ENCODE results near the gene THRB. TPM values are rescaled to one million over a fixed set of nuclear protein-coding genes. Genes with fewer than 3 reads are reported as not detected.
A peak's percentile ranks its signal among the peaks of the same experiment; 100 is the strongest.

Gene THRB
- total and polyA plus RNA-seq, 2 experiments from 2014 or later = 0.49 to 0.57 TPM

DNA sequence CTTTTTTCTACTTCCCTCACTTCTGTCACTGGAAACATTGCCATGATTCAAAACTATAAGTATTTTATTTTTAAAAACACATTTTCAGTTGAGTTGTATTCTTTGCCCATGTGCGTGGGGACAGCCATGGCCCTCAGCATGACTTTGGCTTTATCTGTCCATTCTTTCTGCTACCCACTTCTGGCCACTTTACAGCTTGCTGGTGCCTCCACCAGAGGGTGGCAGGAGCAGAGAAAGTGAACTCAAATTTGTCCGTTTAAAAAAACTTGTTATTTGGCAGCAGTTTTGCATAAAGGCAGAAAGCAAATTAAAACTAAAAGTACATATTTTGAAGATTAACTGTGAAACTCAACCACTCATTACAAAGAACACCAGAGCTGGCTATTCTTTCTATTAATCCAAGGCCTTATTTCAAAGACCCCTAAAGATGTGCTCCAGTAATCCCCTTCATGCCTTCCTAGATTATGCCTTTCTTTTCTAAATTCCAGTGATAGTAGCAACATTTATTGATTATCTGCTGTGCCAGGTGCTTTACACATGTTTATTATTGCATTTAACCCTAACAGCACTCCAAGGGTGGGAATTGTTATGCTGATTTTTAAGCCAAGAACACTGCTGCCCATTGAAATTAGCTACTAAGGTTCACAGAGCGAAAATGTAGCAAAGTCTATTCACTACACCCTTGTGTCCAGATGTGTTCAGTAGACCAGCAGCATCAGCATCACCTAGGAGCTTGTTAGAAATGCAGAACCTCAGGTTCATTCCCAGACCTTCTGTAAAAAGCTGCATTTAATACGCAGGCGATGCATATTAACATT lies 134.8 kb downstream of the THRB start:
- TF ChIP-seq, protein P1, sequence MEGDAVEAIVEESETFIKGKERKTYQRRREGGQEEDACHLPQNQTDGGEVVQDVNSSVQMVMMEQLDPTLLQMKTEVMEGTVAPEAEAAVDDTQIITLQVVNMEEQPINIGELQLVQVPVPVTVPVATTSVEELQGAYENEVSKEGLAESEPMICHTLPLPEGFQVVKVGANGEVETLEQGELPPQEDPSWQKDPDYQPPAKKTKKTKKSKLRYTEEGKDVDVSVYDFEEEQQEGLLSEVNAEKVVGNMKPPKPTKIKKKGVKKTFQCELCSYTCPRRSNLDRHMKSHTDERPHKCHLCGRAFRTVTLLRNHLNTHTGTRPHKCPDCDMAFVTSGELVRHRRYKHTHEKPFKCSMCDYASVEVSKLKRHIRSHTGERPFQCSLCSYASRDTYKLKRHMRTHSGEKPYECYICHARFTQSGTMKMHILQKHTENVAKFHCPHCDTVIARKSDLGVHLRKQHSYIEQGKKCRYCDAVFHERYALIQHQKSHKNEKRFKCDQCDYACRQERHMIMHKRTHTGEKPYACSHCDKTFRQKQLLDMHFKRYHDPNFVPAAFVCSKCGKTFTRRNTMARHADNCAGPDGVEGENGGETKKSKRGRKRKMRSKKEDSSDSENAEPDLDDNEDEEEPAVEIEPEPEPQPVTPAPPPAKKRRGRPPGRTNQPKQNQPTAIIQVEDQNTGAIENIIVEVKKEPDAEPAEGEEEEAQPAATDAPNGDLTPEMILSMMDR (IDR thresholded peaks at IDR 0.05; ENCODE audit: low read depth, low read length) = peak; percentile 11
- DNase-seq (ENCODE audit: low read depth in 1 of 2, low spot score in 1 of 2) = no peak
- Histone ChIP-seq H3K27ac (no peak overlapping the region), H3K4me3 (no peak overlapping the region), H3K4me1 (ENCODE audit: low read depth) (no peaks in the 10 kb centered on the region), H3K9me3 (ENCODE audit: low read depth) (no peaks in the 10 kb centered on the region), H3K36me3 (no peaks in the 10 kb centered on the region), H3K27me3 (no peaks in the 10 kb centered on the region)

DNA sequence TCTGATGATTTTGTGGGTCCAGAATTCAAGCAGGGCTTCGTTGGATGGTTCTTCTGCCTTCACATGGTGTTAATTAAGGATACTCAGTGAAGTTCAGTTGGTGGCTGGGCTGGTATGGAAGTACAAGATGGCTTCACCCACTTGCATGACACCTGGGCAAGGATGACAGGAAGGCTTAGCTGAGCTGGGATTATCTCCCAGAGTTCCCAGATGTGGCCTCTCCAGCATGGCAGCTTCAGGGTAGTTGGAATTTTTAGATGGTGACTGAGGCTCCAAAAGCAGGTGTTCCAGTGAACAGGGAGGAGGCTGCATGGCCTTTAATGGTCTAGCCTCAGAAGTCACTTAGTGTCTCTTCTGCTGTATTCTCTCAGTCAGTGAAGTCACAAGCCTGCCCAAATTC lies 135.5 kb downstream of the THRB start:
- no peak overlapping the region for H3K27ac ChIP-seq
- H3K4me1 ChIP-seq (ENCODE audit: low read depth) = no peaks in the 10 kb centered on the region
- no peaks in the 10 kb centered on the region for H3K27me3 ChIP-seq
- no peak overlapping the region for H3K4me3 ChIP-seq
- no peak for DNase-seq (ENCODE audit: low read depth in 1 of 2, low spot score in 1 of 2)
- no peaks in the 10 kb centered on the region for H3K36me3 ChIP-seq
- TF ChIP-seq, protein P1 (IDR thresholded peaks at IDR 0.05; ENCODE audit: low read depth, low read length) = no peak
- no peaks in the 10 kb centered on the region for H3K9me3 ChIP-seq (ENCODE audit: low read depth)

GRCh38 chr3:24357635-24358034 lies 137.0 kb downstream of the THRB start:
- no peaks in the 10 kb centered on the region for H3K4me1 ChIP-seq (ENCODE audit: low read depth)
- H3K36me3 ChIP-seq = no peaks in the 10 kb centered on the region
- no peak overlapping the region for H3K4me3 ChIP-seq
- TF ChIP-seq, protein P1 (IDR thresholded peaks at IDR 0.05; ENCODE audit: low read depth, low read length) = no peak
- no peaks in the 10 kb centered on the region for H3K9me3 ChIP-seq (ENCODE audit: low read depth)
- no peak overlapping the region for H3K27ac ChIP-seq
- no peak for DNase-seq (ENCODE audit: low read depth in 1 of 2, low spot score in 1 of 2)
- H3K27me3 ChIP-seq = no peaks in the 10 kb centered on the region

DNA sequence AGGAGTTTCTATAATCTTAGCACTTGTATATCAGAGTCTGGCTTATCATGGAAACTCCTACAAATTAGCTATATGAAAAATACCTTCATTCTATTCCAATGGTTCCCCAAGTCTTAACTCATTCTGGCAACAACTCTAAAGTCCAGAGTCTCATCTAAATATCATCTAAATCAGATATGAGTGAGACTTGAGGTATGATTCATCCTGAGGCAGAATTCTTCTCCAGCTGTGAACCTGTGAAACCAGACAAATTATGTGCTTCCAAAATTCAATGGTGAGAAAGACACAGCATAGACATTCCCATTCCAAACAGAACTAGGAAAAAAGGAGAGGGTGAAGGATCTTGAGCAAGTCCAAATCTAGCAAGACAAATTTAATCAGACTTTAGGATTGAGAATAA lies 138.8 kb downstream of the THRB start:
- Histone ChIP-seq H3K4me1 (ENCODE audit: low read depth) (no peaks in the 10 kb centered on the region), H3K9me3 (ENCODE audit: low read depth) (no peaks in the 10 kb centered on the region), H3K36me3 (no peaks in the 10 kb centered on the region), H3K4me3 (no peak overlapping the region), H3K27ac (no peak overlapping the region), H3K27me3 (no peaks in the 10 kb centered on the region)
- TF ChIP-seq, protein P1 (IDR thresholded peaks at IDR 0.05; ENCODE audit: low read depth, low read length) = no peak
- DNase-seq (ENCODE audit: low read depth in 1 of 2, low spot score in 1 of 2) = no peak

GRCh38 chr3:24354230-24354629 lies 140.4 kb downstream of the THRB start:
- no peak overlapping the region for H3K4me3 ChIP-seq
- H3K36me3 ChIP-seq = no peaks in the 10 kb centered on the region
- no peak overlapping the region for H3K27ac ChIP-seq
- H3K27me3 ChIP-seq = no peaks in the 10 kb centered on the region
- TF ChIP-seq, protein P1 (IDR thresholded peaks at IDR 0.05; ENCODE audit: low read depth, low read length) = no peak
- H3K9me3 ChIP-seq (ENCODE audit: low read depth) = no peaks in the 10 kb centered on the region
- no peak for DNase-seq (ENCODE audit: low read depth in 1 of 2, low spot score in 1 of 2)
- H3K4me1 ChIP-seq (ENCODE audit: low read depth) = no peaks in the 10 kb centered on the region
